ENCODE data around the gene NEDD4. TPM values are rescaled to one million over a fixed set of nuclear protein-coding genes. Genes with fewer than 3 reads are reported as not detected.
"Not testable (repeated sequence)": the region's sequence is repeated elsewhere in the genome, so short reads cannot be mapped to it uniquely, and the experiment has no call there.

Gene NEDD4
- total and polyA plus RNA-seq, 10 of the 15 experiments (the other 5 are each of a cell fraction or from before 2014, with no cell fraction given): 1.3 to 7.7 (median 4.4) TPM

DNA sequence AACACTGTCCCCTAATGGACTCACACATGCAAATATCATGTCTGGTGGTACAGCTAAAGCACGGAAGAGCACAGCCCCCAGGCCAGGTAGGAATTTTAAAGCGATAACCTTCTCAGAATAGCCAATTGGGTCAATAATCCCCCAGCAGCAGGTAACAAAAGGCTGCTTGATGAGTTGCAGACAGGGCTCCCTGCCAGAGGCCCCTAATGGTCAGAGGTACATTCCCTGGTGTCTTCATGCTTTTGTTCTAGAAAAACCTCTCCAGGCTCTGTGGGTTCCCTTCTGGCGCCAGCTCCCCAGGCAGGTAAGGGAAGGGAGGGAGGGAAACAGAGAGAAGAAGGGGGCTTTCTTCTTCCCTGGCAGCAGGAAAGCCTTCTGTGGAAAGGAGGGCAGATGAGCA is 207.1 kb downstream of the NEDD4 start:
- ATAC-seq (no peak), DNase-seq (ENCODE audit: low read depth, low spot score) (no peak), FAIRE-seq (no peak)
- H3K79me2 ChIP-seq (ENCODE audit: control insufficient read depth, insufficient read depth, low read length): no peaks in the 10 kb centered on the region
- SMC1A ChIA-PET (ENCODE audit: uncharacterized antibody, unreplicated experiment): no interaction called here
- no peaks in the 10 kb centered on the region for H3K27me3 ChIP-seq (replicated peaks in 1 of 2; ENCODE audit: control insufficient read depth in 2 of 2, insufficient read depth in 2 of 2, low read length in 1 of 2)
- H3K9me3 ChIP-seq (replicated peaks; ENCODE audit: control insufficient read depth, insufficient read depth, low read length): no peaks in the 10 kb centered on the region
- 14% methylated on average over 3 of the region's 3 CpGs for WGBS (ENCODE audit: insufficient coverage, insufficient replicate concordance, low lambda C conversion rate, missing lambda C conversion rate)
- H4K20me1 ChIP-seq (ENCODE audit: control insufficient read depth, insufficient read depth): no peaks in the 10 kb centered on the region
- H2AFZ ChIP-seq (ENCODE audit: control insufficient read depth, low read depth, low read length): no peak overlapping the region
- no peaks in the 10 kb centered on the region for H3K36me3 ChIP-seq (ENCODE audit: control insufficient read depth in 2 of 2, insufficient read depth in 2 of 2, low read length in 1 of 2)
- no peak overlapping the region for H3K4me2 ChIP-seq (ENCODE audit: control insufficient read depth, insufficient read depth)
- H3K9ac ChIP-seq (ENCODE audit: control insufficient read depth, insufficient read depth, low read length): no peak overlapping the region
- no peaks in the 10 kb centered on the region for H3K4me1 ChIP-seq (ENCODE audit: control insufficient read depth, insufficient read depth, low read length)
- intact Hi-C loops (cut with micrococcal nuclease; ENCODE audit: unreplicated experiment): loop anchor here (5.0 kb wide), 1 partner anchor 61 kb away; no protein-coding TSS in a partner anchor
- CTCF ChIA-PET: no interaction called here
- in situ Hi-C loops (cut with MboI): no loop called here
- no peak overlapping the region for H3K27ac ChIP-seq (ENCODE audit: control insufficient read depth, insufficient read depth)
- BruUV-seq (replicated peaks): no TSS peak
- H3K4me3 ChIP-seq: no peak overlapping the region
- RAD21 ChIA-PET (ENCODE audit: unreplicated experiment): no interaction called here
- POLR2A ChIA-PET: no interaction called here
- no peak for TF ChIP-seq KLF5 (IDR thresholded peaks at IDR 0.05; ENCODE audit: partially characterized antibody)
- no peak for TF ChIP-seq TBL1XR1 (IDR thresholded peaks at IDR 0.05; ENCODE audit: low read depth, low read length)
- TF ChIP-seq NFXL1 (IDR thresholded peaks at IDR 0.05; ENCODE audit: borderline replicate concordance): no peak
- TF ChIP-seq ATF7 (IDR thresholded peaks at IDR 0.05; ENCODE audit: low read depth): no peak
- TF ChIP-seq IRF4 (IDR thresholded peaks at IDR 0.05; ENCODE audit: low read depth, low read length): no peak
- TF ChIP-seq TAF1 (IDR thresholded peaks at IDR 0.05; ENCODE audit: borderline replicate concordance, low read depth, low read length): no peak
- TF ChIP-seq GATAD2B (conservative IDR thresholded peaks at IDR 0.05; ENCODE audit: low read depth): no peak
- no peak for TF ChIP-seq STAT1 (conservative IDR thresholded peaks at IDR 0.05)
- TF ChIP-seq SIX5 (IDR thresholded peaks at IDR 0.05; ENCODE audit: low read depth, low read length, severe bottlenecking): no peak
- no peak for TF ChIP-seq YY1 (IDR thresholded peaks at IDR 0.05; ENCODE audit: low read depth, low read length)

DNA sequence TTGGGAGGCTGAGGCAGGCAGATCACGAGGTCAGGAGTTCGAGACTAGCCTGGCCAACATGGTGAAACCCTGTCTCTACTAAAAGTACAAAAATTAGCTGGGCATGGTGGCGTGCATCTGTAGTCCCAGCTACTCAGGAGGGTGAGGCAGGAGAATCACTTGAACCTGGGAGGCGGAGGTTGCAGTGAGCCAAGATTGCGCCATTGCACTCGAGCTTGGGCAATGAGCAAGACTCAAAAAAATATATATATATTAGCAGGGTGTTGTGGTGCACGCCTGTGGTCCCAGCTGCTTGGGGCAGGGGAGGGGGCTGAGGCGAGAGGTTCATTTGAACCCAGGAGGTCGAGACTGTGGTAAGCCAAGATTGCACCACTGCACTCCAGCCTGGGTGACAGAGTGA is 207.8 kb downstream of the NEDD4 start:
- H3K4me1 ChIP-seq (ENCODE audit: control insufficient read depth, insufficient read depth, low read length); H4K20me1 ChIP-seq (ENCODE audit: control insufficient read depth, insufficient read depth); DNase-seq (ENCODE audit: low read depth, low spot score); H3K27me3 ChIP-seq (replicated peaks in 1 of 2; ENCODE audit: control insufficient read depth in 2 of 2, insufficient read depth in 2 of 2, low read length in 1 of 2); H3K4me3 ChIP-seq; H3K79me2 ChIP-seq (ENCODE audit: control insufficient read depth, insufficient read depth, low read length); in situ Hi-C loops (cut with MboI); FAIRE-seq; POLR2A ChIA-PET; BruUV-seq (replicated peaks); ATAC-seq; H3K9me3 ChIP-seq (replicated peaks; ENCODE audit: control insufficient read depth, insufficient read depth, low read length); H3K9ac ChIP-seq (ENCODE audit: control insufficient read depth, insufficient read depth, low read length); H3K36me3 ChIP-seq (ENCODE audit: control insufficient read depth in 2 of 2, insufficient read depth in 2 of 2, low read length in 1 of 2); H2AFZ ChIP-seq (ENCODE audit: control insufficient read depth, low read depth, low read length); RAD21 ChIA-PET (ENCODE audit: unreplicated experiment); H3K4me2 ChIP-seq (ENCODE audit: control insufficient read depth, insufficient read depth); H3K27ac ChIP-seq (ENCODE audit: control insufficient read depth, insufficient read depth); CTCF ChIA-PET; SMC1A ChIA-PET (ENCODE audit: uncharacterized antibody, unreplicated experiment): not testable (repeated sequence)
- 29% methylated on average over 9 of the region's 9 CpGs for WGBS (ENCODE audit: insufficient coverage, insufficient replicate concordance, low lambda C conversion rate, missing lambda C conversion rate)
- intact Hi-C loops (cut with micrococcal nuclease; ENCODE audit: unreplicated experiment): loop anchor here (5.0 kb wide), 1 partner anchor 62 kb away; no protein-coding TSS in a partner anchor

All from GM12878 (cell line).